ENCODE data around the gene LSAMP. TPM values are rescaled to one million over a fixed set of nuclear protein-coding genes. Genes with fewer than 3 reads are reported as not detected.

The LSAMP gene
- total and polyA plus RNA-seq, 9 of the 15 experiments (the other 6 are each of a cell fraction or from before 2014, with no cell fraction given), result 0.09 to 0.11 TPM; not detected in 7

- TF ChIP-seq CBX1 (IDR thresholded peaks at IDR 0.05; ENCODE audit: low read depth) (no peak), PKNOX1 (IDR thresholded peaks at IDR 0.05) (no peak), BCOR (IDR thresholded peaks at IDR 0.05) (no peak)
These were observed 684.6 kb downstream of the LSAMP start (continued) for GRCh38 chr3:115760716-115761115.

GRCh38 chr3:115758076-115758763, 687.1 kb downstream of the LSAMP start:
- POLR2A ChIA-PET, result no interaction called here
- H3K4me1 ChIP-seq (replicated peaks in 1 of 2; ENCODE audit: control insufficient read depth in 2 of 2, insufficient read depth in 2 of 2, low read length in 2 of 2), result peaks cover 0 to 4% of the 10 kb centered on the region in 2 experiments; a peak in 2 of 5 replicates
- no peaks in the 10 kb centered on the region for H3K27me3 ChIP-seq (ENCODE audit: control insufficient read depth in 2 of 2, insufficient read depth in 2 of 2, low read length in 2 of 2)
- BruUV-seq (replicated peaks), result no TSS peak
- CTCF ChIA-PET (ENCODE audit: low intra/inter-chr PET ratio), result no interaction called here
- no peak overlapping the region for H3K4me3 ChIP-seq
- H4K20me1 ChIP-seq (replicated peaks; ENCODE audit: control insufficient read depth, insufficient read depth, low read length), result no peaks in the 10 kb centered on the region
- H3K9me1 ChIP-seq (ENCODE audit: control insufficient read depth, insufficient read depth, low read length), result no peaks in the 10 kb centered on the region
- no peak overlapping the region for H3K9ac ChIP-seq (ENCODE audit: insufficient read depth in 1 of 2, low read depth in 2 of 2, low read length in 2 of 2)
- FAIRE-seq, result no peak
- no peak overlapping the region for H2AFZ ChIP-seq (ENCODE audit: low read depth, low read length)
- H3K4me2 ChIP-seq (ENCODE audit: insufficient read depth, low read length), result no peak overlapping the region
- H3K27ac ChIP-seq (ENCODE audit: extremely low read depth, low read depth, low read length), result no peak overlapping the region
- H3K36me3 ChIP-seq (ENCODE audit: control insufficient read depth, insufficient read depth, low read length), result no peaks in the 10 kb centered on the region
- WGBS (ENCODE audit: insufficient coverage, low coverage, missing lambda C conversion rate), result 0% methylated on average over 1 of the region's 1 CpG
- no peaks in the 10 kb centered on the region for H3K79me2 ChIP-seq (ENCODE audit: control insufficient read depth, insufficient read depth, low read length)
- intact Hi-C loops (cut with micrococcal nuclease) (no loop called here), in situ Hi-C loops (cut with MboI) (no loop called here)
- no peak for DNase-seq (ENCODE audit: extremely low read depth in 1 of 4, low spot score in 3 of 4)
- no peak for ATAC-seq
- no peaks in the 10 kb centered on the region for H3K9me3 ChIP-seq (replicated peaks; ENCODE audit: control insufficient read depth, insufficient read depth, low read depth, low read length)
- TF ChIP-seq E2F3 (CRISPR knock-in tag; IDR thresholded peaks at IDR 0.05), result no peak
- TF ChIP-seq ZNF780A (CRISPR knock-in tag; IDR thresholded peaks at IDR 0.05), result no peak
- no peak for TF ChIP-seq ZNF311 (CRISPR knock-in tag; IDR thresholded peaks at IDR 0.05)
- TF ChIP-seq RFX5 (IDR thresholded peaks at IDR 0.05; ENCODE audit: low read depth, low read length), result no peak
- no peak for TF ChIP-seq ZNF830 (CRISPR knock-in tag; IDR thresholded peaks at IDR 0.05)
- no peak for TF ChIP-seq ZNF511 (CRISPR knock-in tag; IDR thresholded peaks at IDR 0.05)
- TF ChIP-seq HDGF (IDR thresholded peaks at IDR 0.05), result no peak
- TF ChIP-seq ZFP36 (IDR thresholded peaks at IDR 0.05; ENCODE audit: low read depth, low read length, partially characterized antibody), result no peak
- no peak for TF ChIP-seq ETV6 (IDR thresholded peaks at IDR 0.05; ENCODE audit: borderline replicate concordance in 1 of 2, low read depth in 2 of 2, low read length in 1 of 2)
- no peak for TF ChIP-seq ETV6 (CRISPR knock-in tag; IDR thresholded peaks at IDR 0.05; ENCODE audit: borderline replicate concordance)
- no peak for TF ChIP-seq DNMT1 (IDR thresholded peaks at IDR 0.05)
- TF ChIP-seq HSF4 (CRISPR knock-in tag; IDR thresholded peaks at IDR 0.05; ENCODE audit: borderline replicate concordance), result no peak
- TF ChIP-seq ESRRA (IDR thresholded peaks at IDR 0.05; ENCODE audit: borderline replicate concordance, low read depth), result no peak
- no peak for TF ChIP-seq BRF1 (IDR thresholded peaks at IDR 0.05; ENCODE audit: borderline replicate concordance, extremely low read depth, insufficient read length)
- no peak for TF ChIP-seq BHLHE40 (IDR thresholded peaks at IDR 0.05; ENCODE audit: low read length)
- no peak for TF ChIP-seq BRF2 (IDR thresholded peaks at IDR 0.05; ENCODE audit: borderline replicate concordance, insufficient read depth, insufficient read length)
- no peak for TF ChIP-seq ZNF668 (CRISPR knock-in tag; IDR thresholded peaks at IDR 0.05)
- no peak for TF ChIP-seq TAF9B (IDR thresholded peaks at IDR 0.05; ENCODE audit: partially characterized antibody)
